Esophagus squamous epithelium (tissue), 5 donors: ENCODE results near the gene DAB1. TPM values are rescaled to one million over a fixed set of nuclear protein-coding genes. Genes with fewer than 3 reads are reported as not detected.

Experiments used
- DNase-seq: peaks from one replicate; lab custom pipeline; 2025; lab: John Stamatoyannopoulos, UW
- H3K27ac ChIP-seq, 4 donors: fragments of 200-600 bp; sonication (generic); one replicate each; pipeline ENCODE4 v1.5.1; 2016 to 2019; ENCODE audit warnings: mild to moderate bottlenecking in 1 of 4
- H3K27me3 ChIP-seq, 4 donors: fragments of 200-600 bp; sonication (generic); 1 replicate in 3 of 4; 2 replicates in 1 of 4; pipeline versions ENCODE4 v1.5.1 to v1.6.0; 2017 to 2021; ENCODE audit warnings: antibody characterized with exemption in 1 of 4
- H3K36me3 ChIP-seq, 3 donors: fragments of 200-600 bp; sonication (generic); one replicate each; pipeline ENCODE4 v1.5.1; 2016 to 2019
- H3K4me1 ChIP-seq, 3 donors: fragments of 200-600 bp; sonication (generic); one replicate each; pipeline ENCODE4 v1.5.1; 2017 to 2019
- H3K4me3 ChIP-seq, 4 donors: fragments of 200-600 bp; sonication (generic); 1 replicate in 3 of 4; 2 replicates in 1 of 4; pipeline ENCODE4 v1.5.1; 2016 to 2019; ENCODE audit warnings: mild to moderate bottlenecking in 2 of 4, moderate library complexity in 1 of 4
- H3K9me3 ChIP-seq, 3 donors: fragments of 200-600 bp; sonication (generic); one replicate each; pipeline ENCODE4 v1.5.1; 2016 to 2019
- POLR2A ChIP-seq, 4 donors: fragments of 450-650 bp; IDR thresholded peaks; one replicate each; pipeline ENCODE4 v1.6.1; 2017; ENCODE audit warnings: antibody characterized with exemption in 4 of 4, mild to moderate bottlenecking in 4 of 4, moderate library complexity in 3 of 4
- WGBS, 2 donors: methylation state at CpG; one replicate each; pipeline ENCODE4 v1.1.5; 2018; 5-methylcytosine and 5-hydroxymethylcytosine counted together
- intact Hi-C: fragments of 100-400 bp; cut with DNase I; formaldehyde crosslinking; loops from one replicate; pipeline ENCODE4 v1.15.0; 2022
- total RNA-seq, 4 donors: library from RNA; depleted of rRNA; stranded (reverse); fragments of >200 nt; gene quantifications; one replicate each; pipeline ENCODE4 v1.1.0, GENCODE V29; 2016
- TF ChIP-seq, protein P1 (sequence below), 6 experiments: fragments of 450-650 bp in 4 of 6; fragments of 200-600 bp in 2 of 6; sonication (generic) in 2 of 6; IDR thresholded peaks; one replicate each; pipeline ENCODE4 v1.5.1; 2016 to 2019; ENCODE audit warnings: antibody characterized with exemption in 6 of 6, mild to moderate bottlenecking in 4 of 6, moderate library complexity in 4 of 6
- donor health status: DM: yes; HTN: yes; CAD: no.

DAB1 gene
- total RNA-seq, 4 donors from 2014 or later: under 0.01 TPM; not detected in 3

DNA sequence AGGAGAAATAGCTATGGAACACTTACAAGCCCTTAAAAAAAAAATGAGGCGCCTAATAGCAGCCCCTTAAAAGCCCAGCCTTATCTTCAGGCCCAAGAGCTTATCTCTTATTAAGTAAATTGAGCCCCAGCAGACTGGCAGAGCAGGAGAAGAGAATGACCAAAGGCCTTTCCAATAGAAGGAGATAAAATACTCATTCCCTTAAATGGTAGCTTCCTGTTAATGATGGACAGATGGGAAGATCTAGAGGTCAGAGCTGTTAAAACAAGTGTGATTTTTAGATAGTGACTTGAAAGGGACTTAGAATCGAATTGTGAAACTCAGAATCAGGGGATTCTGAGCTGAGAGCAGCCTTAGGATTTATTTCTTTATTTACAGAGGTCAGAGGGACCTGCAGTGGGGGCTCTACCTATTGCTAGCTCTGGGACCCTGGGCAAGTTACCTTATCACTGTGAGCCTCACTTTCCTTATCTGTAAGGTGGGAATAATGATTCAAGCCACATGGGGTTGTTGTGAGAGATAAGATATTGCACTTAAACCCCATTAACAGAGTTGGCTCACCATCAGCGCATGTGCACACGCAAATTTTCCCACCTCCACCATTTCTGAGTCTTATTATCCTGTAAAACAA lies 356.8 kb downstream of the DAB1 start:
- intact Hi-C loops: no loop called here

DNA sequence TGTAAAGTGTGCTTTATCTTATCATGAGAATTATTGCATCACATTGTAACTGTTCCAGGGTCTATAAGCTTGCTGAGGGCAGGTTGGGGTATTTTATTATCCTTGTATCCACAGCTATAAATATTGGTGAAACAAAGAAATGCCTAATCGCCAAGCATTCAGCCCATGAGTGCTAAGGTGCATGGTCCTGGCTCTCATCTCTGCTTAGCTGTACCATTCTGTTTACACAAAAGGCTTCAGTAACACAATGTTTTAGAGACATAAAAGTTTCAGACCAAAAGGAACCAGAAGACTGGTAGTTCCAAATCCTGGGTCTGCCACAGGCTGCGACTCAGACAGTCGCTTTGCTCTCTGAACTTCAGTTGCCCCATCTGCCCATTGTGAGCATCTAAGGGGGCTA lies 358.4 kb downstream of the DAB1 start:
- WGBS, 2 donors: 86 to 96% methylated on average over 3 of the region's 3 CpGs
- Histone ChIP-seq H3K9me3 (no peaks in the 10 kb centered on the region), H3K4me1 (peaks cover 0 to 6% (median 0%) of the 10 kb centered on the region in 3 donors), H3K4me3 (no peak overlapping the region), H3K27me3 (no peaks in the 10 kb centered on the region), H3K36me3 (no peaks in the 10 kb centered on the region), H3K27ac (no peak overlapping the region)
- DNase-seq: no peak
- intact Hi-C loops: no loop called here
- TF ChIP-seq POLR2A (IDR thresholded peaks at IDR 0.05): no peak
- TF ChIP-seq, protein P1, sequence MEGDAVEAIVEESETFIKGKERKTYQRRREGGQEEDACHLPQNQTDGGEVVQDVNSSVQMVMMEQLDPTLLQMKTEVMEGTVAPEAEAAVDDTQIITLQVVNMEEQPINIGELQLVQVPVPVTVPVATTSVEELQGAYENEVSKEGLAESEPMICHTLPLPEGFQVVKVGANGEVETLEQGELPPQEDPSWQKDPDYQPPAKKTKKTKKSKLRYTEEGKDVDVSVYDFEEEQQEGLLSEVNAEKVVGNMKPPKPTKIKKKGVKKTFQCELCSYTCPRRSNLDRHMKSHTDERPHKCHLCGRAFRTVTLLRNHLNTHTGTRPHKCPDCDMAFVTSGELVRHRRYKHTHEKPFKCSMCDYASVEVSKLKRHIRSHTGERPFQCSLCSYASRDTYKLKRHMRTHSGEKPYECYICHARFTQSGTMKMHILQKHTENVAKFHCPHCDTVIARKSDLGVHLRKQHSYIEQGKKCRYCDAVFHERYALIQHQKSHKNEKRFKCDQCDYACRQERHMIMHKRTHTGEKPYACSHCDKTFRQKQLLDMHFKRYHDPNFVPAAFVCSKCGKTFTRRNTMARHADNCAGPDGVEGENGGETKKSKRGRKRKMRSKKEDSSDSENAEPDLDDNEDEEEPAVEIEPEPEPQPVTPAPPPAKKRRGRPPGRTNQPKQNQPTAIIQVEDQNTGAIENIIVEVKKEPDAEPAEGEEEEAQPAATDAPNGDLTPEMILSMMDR (IDR thresholded peaks at IDR 0.05): no peak

More for the DNA sequence above, 356.8 kb downstream of the DAB1 start:
- H3K9me3 ChIP-seq: no peaks in the 10 kb centered on the region
- no peak overlapping the region for H3K4me3 ChIP-seq
- no peak for DNase-seq
- no peak overlapping the region for H3K27ac ChIP-seq
- peaks cover 0 to 6% (median 0%) of the 10 kb centered on the region in 3 donors for H3K4me1 ChIP-seq
- H3K36me3 ChIP-seq: no peaks in the 10 kb centered on the region
- TF ChIP-seq POLR2A (IDR thresholded peaks at IDR 0.05): no peak
- TF ChIP-seq, protein P1 (IDR thresholded peaks at IDR 0.05): no peak
- WGBS, 2 donors: 69 to 71% methylated on average over 4 of the region's 4 CpGs
- H3K27me3 ChIP-seq: no peaks in the 10 kb centered on the region

DNA sequence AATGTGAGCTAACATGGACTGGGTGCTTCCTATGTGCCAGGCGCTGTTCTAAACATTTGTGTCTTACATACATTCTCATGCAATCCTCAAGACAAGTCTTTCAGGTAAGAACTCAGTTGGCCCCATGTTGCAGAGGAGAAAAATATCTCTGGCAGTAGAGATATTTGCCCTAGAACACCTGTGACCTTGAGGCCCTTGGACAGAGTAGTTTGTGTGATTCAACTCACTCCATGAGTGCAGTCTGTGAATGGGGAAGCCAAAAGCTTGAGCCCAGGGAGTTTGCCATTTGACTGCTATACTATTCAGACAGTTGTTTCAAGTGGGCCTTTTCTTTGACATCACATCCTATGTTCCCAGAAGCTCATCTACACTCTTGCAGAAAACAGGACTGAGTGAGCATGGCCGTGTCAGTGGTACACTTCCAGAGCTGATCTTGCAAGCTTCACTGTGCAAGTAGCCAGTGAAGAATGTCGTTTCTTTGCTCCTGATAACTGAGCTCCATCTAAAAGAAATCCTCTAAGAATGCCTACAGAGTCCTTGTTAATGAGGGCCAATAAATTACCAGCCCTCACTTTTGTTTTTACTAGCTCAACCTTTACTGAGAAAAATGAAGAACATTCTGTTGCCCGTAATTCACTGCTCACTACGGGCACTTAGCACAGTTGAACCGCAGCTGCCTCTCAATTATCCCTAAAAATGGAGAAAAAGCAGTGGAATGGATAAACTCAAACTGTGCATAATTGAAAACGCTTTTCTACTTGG lies 359.3 kb downstream of the DAB1 start:
- intact Hi-C loops: no loop called here
- Histone ChIP-seq H3K9me3 (no peaks in the 10 kb centered on the region), H3K27ac (no peak overlapping the region), H3K4me1 (peaks cover 0 to 6% (median 0%) of the 10 kb centered on the region in 3 donors), H3K4me3 (no peak overlapping the region), H3K36me3 (no peaks in the 10 kb centered on the region), H3K27me3 (no peaks in the 10 kb centered on the region)
- no peak for DNase-seq
- 63 to 76% methylated on average over 7 of the region's 7 CpGs for WGBS, 2 donors
- TF ChIP-seq POLR2A (IDR thresholded peaks at IDR 0.05): no peak
- TF ChIP-seq, protein P1 (IDR thresholded peaks at IDR 0.05): no peak

DNA sequence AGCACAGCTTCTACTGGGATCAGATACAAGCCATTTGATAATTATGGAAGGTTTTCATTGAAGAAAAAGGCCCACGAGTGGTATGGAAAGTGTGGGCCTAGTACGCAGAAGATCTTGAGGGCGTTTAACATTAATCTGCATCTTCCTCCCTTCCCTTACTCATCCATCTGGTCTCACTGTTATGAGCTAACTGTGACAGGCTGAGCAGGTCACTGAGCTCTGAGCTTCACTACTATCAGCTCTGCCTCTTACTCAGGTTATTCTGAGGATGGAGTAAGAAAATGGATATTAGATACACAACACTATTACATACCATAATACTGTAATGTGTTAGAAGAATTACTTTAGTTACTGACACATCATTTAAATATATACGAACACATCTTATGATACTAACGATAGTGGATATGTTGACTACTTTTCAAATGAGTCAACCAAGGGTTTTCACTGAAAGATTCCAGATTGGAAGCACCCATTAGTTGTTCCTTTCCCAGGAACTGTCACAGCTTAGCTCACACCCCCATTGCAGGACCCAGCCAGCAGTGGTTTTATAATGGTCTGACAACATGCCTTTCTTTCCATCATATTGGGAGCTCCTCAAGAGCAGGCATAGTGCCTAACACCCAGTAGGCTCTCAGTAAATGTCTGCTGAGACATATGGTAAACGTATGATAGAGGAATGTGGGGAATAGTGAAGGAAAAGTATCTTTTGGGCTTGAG lies 360.3 kb downstream of the DAB1 start:
- intact Hi-C loops: no loop called here
- WGBS, 2 donors: 80 to 85% methylated on average over 6 of the region's 6 CpGs

More for the DNA sequence above, 360.3 kb downstream of the DAB1 start:
- TF ChIP-seq, protein P1 (IDR thresholded peaks at IDR 0.05): no peak
- TF ChIP-seq POLR2A (IDR thresholded peaks at IDR 0.05): no peak
- Histone ChIP-seq H3K4me3 (no peak overlapping the region), H3K4me1 (peaks cover 0 to 6% (median 0%) of the 10 kb centered on the region in 3 donors), H3K9me3 (no peaks in the 10 kb centered on the region), H3K27ac (no peak overlapping the region), H3K27me3 (no peaks in the 10 kb centered on the region), H3K36me3 (no peaks in the 10 kb centered on the region)
- DNase-seq: no peak
